Measurements from ENCODE around the gene SNAP47.
"Not testable (repeated sequence)": the region's sequence is repeated elsewhere in the genome, so short reads cannot be mapped to it uniquely, and the experiment has no call there.

Gene SNAP47

DNA sequence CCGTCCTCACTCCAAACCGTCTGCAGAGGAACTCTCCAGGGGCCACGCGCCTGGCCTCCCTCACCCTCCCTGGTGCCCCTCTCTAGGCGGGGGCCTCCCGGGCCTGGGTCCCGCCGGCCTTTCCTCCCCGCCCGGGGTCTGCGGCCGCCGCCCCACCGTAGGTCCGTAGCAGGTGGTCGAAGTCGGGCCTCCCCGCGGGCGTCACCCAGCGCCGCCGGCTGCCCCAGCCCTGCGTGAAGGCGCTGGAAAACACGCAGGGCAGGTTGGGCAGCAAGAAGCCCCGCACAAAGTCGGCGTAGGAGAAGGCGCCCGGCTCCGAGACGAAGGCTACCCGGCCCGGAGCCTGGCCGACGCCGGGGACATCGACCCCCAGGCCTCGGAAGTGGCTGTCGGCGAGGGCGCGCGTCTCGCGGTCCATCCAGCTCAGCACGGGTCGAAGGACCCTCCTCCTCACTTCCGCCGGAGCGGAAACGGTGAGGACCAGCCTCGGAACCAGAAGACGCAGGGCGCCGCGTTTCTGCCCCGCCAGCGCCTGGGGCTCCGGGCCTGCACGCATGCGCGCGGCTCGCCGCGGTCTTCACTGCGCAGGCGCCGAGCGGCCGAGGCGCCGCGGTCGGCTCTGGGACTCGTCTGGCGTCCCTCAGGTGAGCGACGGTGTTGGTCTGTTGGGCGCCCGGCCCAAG lies at the start of gene SNAP47, which contains the start of gene JMJD4:
TSS of gene SNAP47 (plus strand) at position 580 of the 683 bp plus-strand sequence. CDS start 12,302 bp downstream, outside the sequence.
TSS of gene JMJD4 (minus strand) at position 447 of the 683 bp plus-strand sequence. CDS start at position 418, 29 bp downstream.
- peak; percentile 87 to 88 for DNase-seq (ENCODE audit: extremely low read depth in 1 of 2, low read depth in 1 of 2)

- no peak for DNase-seq (ENCODE audit: extremely low read depth in 1 of 2, low read depth in 1 of 2)
These were observed 49.4 kb upstream of the SNAP47 start for GRCh38 chr1:227685807-227686206.

DNA sequence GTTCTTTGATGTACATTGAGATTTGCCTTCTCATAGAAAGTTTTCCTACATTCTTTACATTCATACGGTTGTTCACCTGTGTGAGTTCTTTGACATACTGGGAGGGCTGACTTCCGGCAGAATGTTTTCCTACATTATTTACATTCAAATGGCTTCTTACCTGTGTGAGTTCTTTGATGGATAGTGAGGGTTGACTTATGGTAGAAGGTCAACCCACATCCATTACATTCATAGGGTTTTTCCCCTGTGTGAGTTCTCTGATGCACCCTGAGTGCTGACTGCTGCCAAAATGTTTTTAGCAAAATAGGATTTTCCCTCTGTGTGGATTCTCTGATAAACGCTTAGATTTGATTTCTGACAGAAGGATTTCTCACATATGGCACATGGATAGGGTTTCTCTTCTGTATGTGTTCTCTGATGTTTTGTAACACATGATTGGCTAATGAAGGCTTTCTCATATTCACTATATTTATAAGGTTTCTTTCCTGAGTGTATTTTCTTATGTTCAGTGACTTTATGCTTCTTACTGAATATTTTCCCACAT lies 37.8 kb upstream of the SNAP47 start:
- DNase-seq (ENCODE audit: extremely low read depth in 1 of 2, low read depth in 1 of 2) = no peak

- DNase-seq (ENCODE audit: extremely low read depth in 1 of 2, low read depth in 1 of 2) = not testable (repeated sequence)
These were observed 33.6 kb upstream of the SNAP47 start for GRCh38 chr1:227701631-227702030.

- DNase-seq (ENCODE audit: extremely low read depth in 1 of 2, low read depth in 1 of 2) = no peak
These were observed 27.4 kb upstream of the SNAP47 start for GRCh38 chr1:227707846-227708245.

DNA sequence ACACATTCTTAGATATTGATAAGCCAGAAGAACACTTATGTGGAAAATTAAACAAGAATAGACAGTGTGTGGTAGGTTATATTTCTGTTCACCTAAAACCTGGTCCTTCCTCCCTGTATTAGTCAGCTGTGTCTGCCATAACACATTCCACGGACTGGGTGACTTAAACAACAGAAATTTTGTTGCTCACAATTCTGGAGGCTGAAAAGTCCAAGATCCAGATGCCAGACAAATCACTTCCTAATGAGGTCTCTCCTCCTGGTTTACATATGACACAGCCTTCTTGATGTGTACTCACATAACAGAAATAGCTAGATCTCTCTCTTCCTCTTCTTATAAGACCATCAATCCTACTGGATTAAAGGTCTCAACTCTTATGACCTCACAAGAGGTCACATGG lies 25.8 kb upstream of the SNAP47 start:
- DNase-seq (ENCODE audit: extremely low read depth in 1 of 2, low read depth in 1 of 2) = no peak

DNA sequence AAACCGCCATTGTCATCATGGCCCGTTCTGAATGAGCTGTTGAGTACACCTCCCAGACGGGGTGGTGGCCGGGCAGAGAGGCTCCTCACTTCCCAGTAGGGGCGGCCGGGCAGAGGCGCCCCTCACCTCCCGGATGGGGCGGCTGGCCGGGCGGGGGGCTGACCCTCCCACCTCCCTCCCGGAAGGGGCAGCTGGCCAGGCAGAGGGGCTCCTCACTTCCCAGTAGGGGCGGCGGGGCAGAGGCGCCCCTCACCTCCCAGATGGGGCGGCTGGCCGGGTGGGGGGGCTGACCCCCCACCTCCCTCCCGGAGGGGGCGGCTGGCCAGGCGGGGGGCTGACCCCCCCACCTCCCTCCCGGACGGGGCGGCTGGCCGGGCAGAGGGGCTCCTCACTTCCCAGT lies 24.8 kb upstream of the SNAP47 start:
- DNase-seq (ENCODE audit: extremely low read depth in 1 of 2, low read depth in 1 of 2) = not testable (repeated sequence)

DNA sequence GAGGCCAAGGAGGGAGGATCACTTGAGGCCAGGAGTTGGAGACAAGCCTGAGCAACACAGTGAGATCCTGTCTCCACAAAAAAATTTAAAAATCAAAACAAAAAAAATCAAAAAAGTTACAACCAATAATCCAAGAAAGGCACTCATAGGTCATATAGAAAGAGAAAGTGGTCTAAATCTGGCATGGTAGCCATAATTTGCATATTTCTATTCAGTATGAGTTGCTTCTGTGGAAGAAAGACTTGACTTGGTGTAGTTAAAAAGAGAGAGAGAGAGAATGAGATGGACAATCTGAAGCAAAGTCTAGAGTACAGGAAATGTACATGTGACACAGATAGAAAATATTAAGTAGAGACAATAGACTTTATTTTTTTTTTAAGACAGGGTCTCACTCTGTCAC lies 22.6 kb upstream of the SNAP47 start:
- no peak for DNase-seq (ENCODE audit: extremely low read depth in 1 of 2, low read depth in 1 of 2)

DNA sequence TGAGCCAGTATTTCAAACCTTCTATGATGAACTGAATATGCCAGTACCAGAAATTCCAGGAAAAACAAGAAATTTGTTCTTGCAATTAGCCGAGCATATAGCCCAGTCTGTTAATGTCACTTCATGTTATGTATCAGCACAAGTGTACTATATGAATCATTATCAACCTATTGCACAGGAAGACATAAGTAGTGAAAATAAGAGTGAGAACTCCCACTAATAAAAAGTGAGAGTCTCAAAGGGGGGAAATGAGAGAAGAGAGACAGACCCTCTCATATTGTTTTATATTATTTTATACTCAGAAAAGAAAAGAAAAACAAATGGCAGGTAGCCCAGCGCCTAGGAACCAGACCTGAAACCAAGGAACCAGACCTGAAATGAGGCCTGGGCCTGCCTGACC lies 16.3 kb upstream of the SNAP47 start:
- no peak for DNase-seq (ENCODE audit: extremely low read depth in 1 of 2, low read depth in 1 of 2)

- no peak for DNase-seq (ENCODE audit: extremely low read depth in 1 of 2, low read depth in 1 of 2)
These were observed 11.8 kb upstream of the SNAP47 start for GRCh38 chr1:227723474-227723873.

DNA sequence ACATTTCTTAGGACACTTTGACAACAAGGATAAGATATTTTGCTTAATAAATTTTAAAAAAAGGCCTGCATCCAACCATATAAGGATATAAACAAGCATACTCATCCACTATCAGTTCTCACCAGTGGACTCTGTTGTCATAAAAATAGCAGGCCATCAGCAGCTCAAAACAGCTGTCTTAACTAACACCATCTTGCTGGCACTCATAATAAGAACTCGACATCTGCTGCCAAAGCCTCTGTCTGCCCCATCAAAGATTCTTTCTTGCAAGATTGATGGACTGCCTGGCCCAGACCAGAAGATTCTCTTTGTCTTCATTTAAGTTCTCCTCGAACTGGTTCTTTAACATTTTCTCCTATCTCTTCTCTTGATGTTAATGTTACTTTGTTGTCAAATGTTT lies 10.2 kb upstream of the SNAP47 start:
- DNase-seq (ENCODE audit: extremely low read depth in 1 of 2, low read depth in 1 of 2) = no peak

DNA sequence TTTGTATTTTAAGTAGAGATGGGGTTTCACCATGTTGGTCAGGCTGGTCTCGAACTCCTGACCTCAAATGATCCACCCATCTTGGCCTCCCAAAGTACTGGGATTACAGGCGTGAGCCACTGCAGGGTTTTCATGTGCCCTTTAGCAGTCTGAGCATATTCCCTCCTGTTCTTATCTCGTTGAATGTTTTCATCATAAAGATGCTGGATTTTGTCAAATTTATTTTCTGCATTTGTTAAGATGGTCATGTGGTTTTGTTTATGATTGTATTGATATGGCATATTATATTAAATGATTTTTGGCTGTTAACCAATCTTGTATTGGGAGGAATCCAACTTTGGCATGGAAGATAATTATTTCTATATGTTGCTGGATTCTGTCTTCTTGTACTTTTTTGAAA lies 8.9 kb upstream of the SNAP47 start:
- no peak for DNase-seq (ENCODE audit: extremely low read depth in 1 of 2, low read depth in 1 of 2)

DNA sequence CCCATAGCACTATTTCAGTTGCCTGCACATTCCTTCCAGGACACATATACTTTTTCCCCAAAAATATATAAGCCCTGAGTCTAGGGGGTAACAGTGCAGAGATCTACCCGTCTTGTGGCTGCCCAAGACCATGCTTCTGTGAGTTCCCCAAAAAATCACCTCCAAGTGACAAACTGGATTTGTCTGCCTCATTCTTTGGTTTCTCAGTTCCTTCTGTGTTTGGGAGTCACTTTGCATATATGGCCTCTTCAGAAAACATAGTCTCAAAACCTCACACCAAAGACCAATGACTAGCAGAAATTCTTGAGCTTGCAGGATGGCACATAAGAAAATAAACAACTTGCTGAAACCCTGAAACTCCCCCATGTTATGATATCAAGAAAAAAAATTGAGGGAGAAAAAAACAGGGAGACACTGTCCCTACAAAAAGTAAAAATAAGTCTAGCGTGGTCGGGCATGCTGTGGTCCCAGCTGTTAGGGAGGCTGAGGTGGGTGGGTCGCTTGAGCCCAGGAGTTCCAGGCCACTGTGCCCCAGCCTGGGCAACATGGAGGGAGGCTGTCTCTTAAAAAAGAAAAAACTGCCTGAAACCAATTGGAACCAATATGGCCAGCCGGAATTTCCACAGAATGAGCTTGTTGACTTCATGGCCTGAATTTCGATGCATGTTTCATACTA lies 8.2 kb upstream of the SNAP47 start:
- no peak for DNase-seq (ENCODE audit: extremely low read depth in 1 of 2, low read depth in 1 of 2)

DNA sequence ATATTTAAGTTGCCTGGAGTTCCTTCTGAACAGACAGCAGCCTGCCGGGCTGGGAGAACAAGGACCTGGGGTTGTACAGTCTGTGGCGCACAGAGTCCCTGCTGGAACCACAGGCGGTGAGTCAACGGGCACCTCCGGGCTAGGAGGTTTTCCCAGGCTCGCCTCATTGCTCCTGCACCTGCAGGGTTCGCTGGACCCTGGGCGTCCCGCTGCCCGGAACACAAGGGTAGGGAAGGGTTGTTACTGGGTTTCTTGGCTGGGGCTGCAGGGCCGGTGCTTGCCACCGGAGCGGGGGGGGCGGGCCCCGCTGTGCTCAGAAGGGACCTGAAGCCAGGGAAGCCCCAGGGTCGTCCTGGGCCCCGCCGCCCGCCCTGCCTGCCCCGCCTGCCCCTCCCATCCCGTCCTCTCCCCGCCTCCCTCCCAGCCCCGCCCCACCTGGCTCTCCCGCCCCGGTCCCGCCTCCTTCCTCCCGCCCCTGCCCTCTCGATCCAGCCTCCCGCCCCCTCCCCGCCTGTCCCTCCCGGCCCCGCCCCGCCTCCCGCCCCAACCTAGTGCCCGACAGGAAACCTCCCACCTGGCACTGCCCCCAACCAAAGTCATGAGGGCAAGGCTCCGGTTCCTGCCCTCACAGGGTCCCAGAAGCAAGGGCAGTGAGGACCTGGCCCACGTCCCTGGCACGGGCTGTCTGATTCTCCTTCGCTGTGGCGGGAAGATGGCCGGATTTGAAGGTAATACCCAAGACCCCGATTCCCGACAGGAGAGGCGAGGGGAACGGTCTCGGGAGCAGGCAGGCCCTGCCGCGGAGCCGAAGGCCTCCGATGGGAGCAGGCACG lies 7.0 kb upstream of the SNAP47 start:
- DNase-seq (ENCODE audit: extremely low read depth in 1 of 2, low read depth in 1 of 2) = peak in 1 of 2 donors; percentile 53

DNA sequence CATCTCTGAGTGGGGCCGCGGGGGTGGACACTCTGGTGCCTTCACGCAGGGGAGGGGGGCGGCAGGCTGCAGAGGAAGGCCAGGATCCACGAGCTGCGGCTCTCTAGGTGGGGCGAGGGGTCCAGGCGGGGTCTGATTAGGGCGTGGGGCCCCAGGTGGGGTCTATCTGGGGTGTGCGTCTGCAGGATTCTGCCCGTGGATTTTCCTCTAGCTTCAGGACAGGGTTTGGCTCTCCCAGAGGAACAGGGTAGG lies 6.4 kb upstream of the SNAP47 start:
- DNase-seq (ENCODE audit: extremely low read depth in 1 of 2, low read depth in 1 of 2) = no peak

- no peak for DNase-seq (ENCODE audit: extremely low read depth in 1 of 2, low read depth in 1 of 2)
These were observed 5.9 kb upstream of the SNAP47 start for GRCh38 chr1:227729144-227729880.

DNA sequence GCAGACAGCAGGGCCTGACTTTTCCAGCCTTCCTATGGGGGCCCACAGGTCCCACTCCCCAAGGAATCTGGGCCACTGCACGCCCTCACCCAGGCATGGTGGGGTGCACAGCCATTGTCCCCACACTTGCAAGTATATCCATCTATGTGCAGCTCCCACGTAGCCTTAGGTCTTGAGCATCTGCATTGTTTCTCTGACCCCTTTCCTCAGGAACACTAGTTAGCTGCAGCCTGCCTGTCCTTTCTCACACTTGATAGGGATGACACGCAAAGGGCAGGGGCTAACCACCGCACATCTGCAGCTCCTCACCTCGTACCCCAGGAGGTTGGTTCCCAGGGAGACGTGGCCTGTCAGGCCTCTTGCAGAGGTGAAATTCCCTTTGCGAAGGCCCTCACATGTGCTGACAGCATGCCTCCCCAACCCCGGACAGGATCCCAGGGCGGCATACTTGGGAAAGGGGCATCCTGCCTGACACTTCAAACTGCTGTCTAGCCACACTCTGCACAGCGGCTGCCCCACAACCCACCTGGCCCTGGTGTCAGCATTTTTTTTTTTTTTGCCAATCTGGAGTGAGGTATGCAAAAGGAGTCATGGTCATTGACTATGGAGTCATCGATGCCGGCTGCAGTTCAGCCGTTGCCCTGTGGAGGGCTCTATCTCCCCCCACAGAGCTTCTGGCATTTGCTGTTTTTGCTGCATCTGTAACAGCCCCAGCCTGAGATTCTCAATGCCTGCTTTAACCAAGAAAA lies 5.2 kb upstream of the SNAP47 start:
- no peak for DNase-seq (ENCODE audit: extremely low read depth in 1 of 2, low read depth in 1 of 2)

DNA sequence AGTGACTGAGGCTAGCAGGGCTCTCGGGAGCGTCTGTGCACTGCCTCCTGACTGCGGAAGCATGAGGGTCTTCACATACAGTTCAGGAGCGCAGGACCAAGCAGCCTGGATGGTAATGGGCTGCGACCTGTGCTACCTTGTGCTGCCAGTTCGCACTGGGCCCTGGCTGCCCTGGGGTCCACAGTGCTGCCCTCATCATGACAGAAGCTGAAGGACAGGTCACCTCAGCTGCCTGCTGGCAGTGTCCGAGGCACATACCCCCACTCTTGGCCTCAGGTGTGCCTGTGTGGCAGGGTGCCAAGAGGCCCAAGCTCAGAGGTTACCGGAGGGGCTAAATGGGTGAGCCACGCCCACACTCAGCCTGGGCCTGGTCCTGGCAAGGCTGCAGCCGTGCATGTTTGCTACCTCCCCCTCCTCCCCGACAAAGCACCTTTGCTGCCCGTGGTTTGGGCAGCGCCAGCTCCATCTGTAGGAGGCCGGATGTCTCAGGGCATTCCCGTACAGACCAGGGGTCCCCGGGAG lies 4.5 kb upstream of the SNAP47 start:
- no peak for DNase-seq (ENCODE audit: extremely low read depth in 1 of 2, low read depth in 1 of 2)

GRCh38 chr1:227731241-227731677 lies 4.0 kb upstream of the SNAP47 start:
- no peak for DNase-seq (ENCODE audit: extremely low read depth in 1 of 2, low read depth in 1 of 2)
